ENCODE results near the gene LGR5.

Gene LGR5

GRCh38 chr12:71438670-71439361 lies 782 bp upstream of the LGR5 start:
- H3K36me3 ChIP-seq (ENCODE audit: control insufficient read depth, insufficient read depth, low read length): 0 out of 2 replicates have a peak, but pooled peaks cover 2% of the 10 kb centered on the region
- peaks cover 43% of the 10 kb centered on the region for H3K27me3 ChIP-seq (ENCODE audit: control insufficient read depth, insufficient read depth, low read length)
- WGBS (ENCODE audit: insufficient coverage, insufficient read length): no CpG with 5 or more reads among the region's 17 CpGs
- H3K27ac ChIP-seq (ENCODE audit: low read length): no peak overlapping the region
- H3K4me3 ChIP-seq (ENCODE audit: low read length): peak overlapping the region; percentile 57; the same call in 1 of the 2 replicates
- no peak for DNase-seq (ENCODE audit: low read depth, low spot score)
- no peaks in the 10 kb centered on the region for H3K9me3 ChIP-seq (ENCODE audit: control insufficient read depth, insufficient read depth, low read length)
- no peaks in the 10 kb centered on the region; the same call in 1 of the 2 replicates for H3K4me1 ChIP-seq (ENCODE audit: control insufficient read depth, insufficient read depth, low read length)

GRCh38 chr12:71439362-71439612 lies 311 bp upstream of the LGR5 start:
- peaks cover 43% of the 10 kb centered on the region for H3K27me3 ChIP-seq (ENCODE audit: control insufficient read depth, insufficient read depth, low read length)
- H3K9me3 ChIP-seq (ENCODE audit: control insufficient read depth, insufficient read depth, low read length): no peaks in the 10 kb centered on the region
- H3K4me1 ChIP-seq (ENCODE audit: control insufficient read depth, insufficient read depth, low read length): no peaks in the 10 kb centered on the region; the same call in 1 of the 2 replicates
- 0 out of 2 replicates have a peak, but pooled peaks cover 2% of the 10 kb centered on the region for H3K36me3 ChIP-seq (ENCODE audit: control insufficient read depth, insufficient read depth, low read length)
- H3K4me3 ChIP-seq (ENCODE audit: low read length): peak overlapping the region; percentile 57
- no CpG with 5 or more reads among the region's 17 CpGs for WGBS (ENCODE audit: insufficient coverage, insufficient read length)
- H3K27ac ChIP-seq (ENCODE audit: low read length): no peak overlapping the region
- no peak for DNase-seq (ENCODE audit: low read depth, low spot score)

GRCh38 chr12:71440345-71440762 lies 756 bp downstream of the LGR5 start:
- no peaks in the 10 kb centered on the region for H3K9me3 ChIP-seq (ENCODE audit: control insufficient read depth, insufficient read depth, low read length)
- no peak overlapping the region for H3K27ac ChIP-seq (ENCODE audit: low read length)
- peak overlapping the region; percentile 57; the same call in 1 of the 2 replicates for H3K4me3 ChIP-seq (ENCODE audit: low read length)
- no peak for DNase-seq (ENCODE audit: low read depth, low spot score)
- H3K36me3 ChIP-seq (ENCODE audit: control insufficient read depth, insufficient read depth, low read length): 0 out of 2 replicates have a peak, but pooled peaks cover 2% of the 10 kb centered on the region
- WGBS (ENCODE audit: insufficient coverage, insufficient read length): no CpG with 5 or more reads among the region's 27 CpGs
- peaks cover 43% of the 10 kb centered on the region for H3K27me3 ChIP-seq (ENCODE audit: control insufficient read depth, insufficient read depth, low read length)
- no peaks in the 10 kb centered on the region; the same call in 1 of the 2 replicates for H3K4me1 ChIP-seq (ENCODE audit: control insufficient read depth, insufficient read depth, low read length)

GRCh38 chr12:71440763-71441748 lies 1.5 kb downstream of the LGR5 start:
- Histone ChIP-seq H3K4me3 (ENCODE audit: low read length) (peak overlapping the region; percentile 16; the same call in 1 of the 2 replicates), H3K4me1 (ENCODE audit: control insufficient read depth, insufficient read depth, low read length) (no peaks in the 10 kb centered on the region; the same call in 1 of the 2 replicates), H3K27me3 (ENCODE audit: control insufficient read depth, insufficient read depth, low read length) (peaks cover 43% of the 10 kb centered on the region), H3K9me3 (ENCODE audit: control insufficient read depth, insufficient read depth, low read length) (no peaks in the 10 kb centered on the region), H3K27ac (ENCODE audit: low read length) (no peak overlapping the region), H3K36me3 (ENCODE audit: control insufficient read depth, insufficient read depth, low read length) (0 out of 2 replicates have a peak, but pooled peaks cover 2% of the 10 kb centered on the region)
- WGBS (ENCODE audit: insufficient coverage, insufficient read length): no CpG with 5 or more reads among the region's 26 CpGs
- DNase-seq (ENCODE audit: low read depth, low spot score): no peak

- Histone ChIP-seq H3K4me3 (ENCODE audit: low read length) (no peak overlapping the region), H3K27me3 (ENCODE audit: control insufficient read depth, insufficient read depth, low read length) (peaks cover 43% of the 10 kb centered on the region)
Measured at GRCh38 chr12:71441836-71442566, 2.4 kb downstream of the LGR5 start.

GRCh38 chr12:71442567-71442931 lies 3.0 kb downstream of the LGR5 start:
- DNase-seq (ENCODE audit: low read depth, low spot score): no peak
- H3K27ac ChIP-seq (ENCODE audit: low read length): no peak overlapping the region
- H3K9me3 ChIP-seq (ENCODE audit: control insufficient read depth, insufficient read depth, low read length): no peaks in the 10 kb centered on the region
- H3K27me3 ChIP-seq (ENCODE audit: control insufficient read depth, insufficient read depth, low read length): peaks cover 43% of the 10 kb centered on the region
- 0 out of 2 replicates have a peak, but pooled peaks cover 2% of the 10 kb centered on the region for H3K36me3 ChIP-seq (ENCODE audit: control insufficient read depth, insufficient read depth, low read length)
- no CpG with 5 or more reads among the region's 1 CpG for WGBS (ENCODE audit: insufficient coverage, insufficient read length)
- no peak overlapping the region for H3K4me3 ChIP-seq (ENCODE audit: low read length)
- no peaks in the 10 kb centered on the region; the same call in 1 of the 2 replicates for H3K4me1 ChIP-seq (ENCODE audit: control insufficient read depth, insufficient read depth, low read length)

More at GRCh38 chr12:71441836-71442566, 2.4 kb downstream of the LGR5 start:
- Histone ChIP-seq H3K36me3 (ENCODE audit: control insufficient read depth, insufficient read depth, low read length) (0 out of 2 replicates have a peak, but pooled peaks cover 2% of the 10 kb centered on the region), H3K27ac (ENCODE audit: low read length) (no peak overlapping the region), H3K9me3 (ENCODE audit: control insufficient read depth, insufficient read depth, low read length) (no peaks in the 10 kb centered on the region), H3K4me1 (ENCODE audit: control insufficient read depth, insufficient read depth, low read length) (no peaks in the 10 kb centered on the region; the same call in 1 of the 2 replicates)
- DNase-seq (ENCODE audit: low read depth, low spot score): no peak
- WGBS (ENCODE audit: insufficient coverage, insufficient read length): no CpG with 5 or more reads among the region's 4 CpGs

GRCh38 chr12:71445071-71445470 lies 5.5 kb downstream of the LGR5 start:
- Histone ChIP-seq H3K9me3 (ENCODE audit: control insufficient read depth, insufficient read depth, low read length) (no peaks in the 10 kb centered on the region), H3K36me3 (ENCODE audit: control insufficient read depth, insufficient read depth, low read length) (0 out of 2 replicates have a peak, but pooled peaks cover 2% of the 10 kb centered on the region), H3K4me3 (ENCODE audit: low read length) (no peak overlapping the region), H3K4me1 (ENCODE audit: control insufficient read depth, insufficient read depth, low read length) (no peaks in the 10 kb centered on the region; the same call in 1 of the 2 replicates), H3K27me3 (ENCODE audit: control insufficient read depth, insufficient read depth, low read length) (peaks cover 20% of the 10 kb centered on the region), H3K27ac (ENCODE audit: low read length) (no peak overlapping the region)
- no CpG with 5 or more reads among the region's 1 CpG for WGBS (ENCODE audit: insufficient coverage, insufficient read length)
- no peak for DNase-seq (ENCODE audit: low read depth, low spot score)

GRCh38 chr12:71447691-71448132 lies 8.1 kb downstream of the LGR5 start:
- no peaks in the 10 kb centered on the region for H3K4me1 ChIP-seq (ENCODE audit: control insufficient read depth, insufficient read depth, low read length)
- no CpG with 5 or more reads among the region's 9 CpGs for WGBS (ENCODE audit: insufficient coverage, insufficient read length)
- no peak overlapping the region for H3K4me3 ChIP-seq (ENCODE audit: low read length)
- no peaks in the 10 kb centered on the region for H3K36me3 ChIP-seq (ENCODE audit: control insufficient read depth, insufficient read depth, low read length)
- H3K9me3 ChIP-seq (ENCODE audit: control insufficient read depth, insufficient read depth, low read length): no peaks in the 10 kb centered on the region
- no peak overlapping the region for H3K27ac ChIP-seq (ENCODE audit: low read length)
- H3K27me3 ChIP-seq (ENCODE audit: control insufficient read depth, insufficient read depth, low read length): no peaks in the 10 kb centered on the region
- DNase-seq (ENCODE audit: low read depth, low spot score): no peak

GRCh38 chr12:71448150-71448581 lies 8.6 kb downstream of the LGR5 start:
- no peaks in the 10 kb centered on the region for H3K27me3 ChIP-seq (ENCODE audit: control insufficient read depth, insufficient read depth, low read length)
- no peaks in the 10 kb centered on the region for H3K36me3 ChIP-seq (ENCODE audit: control insufficient read depth, insufficient read depth, low read length)
- H3K4me3 ChIP-seq (ENCODE audit: low read length): no peak overlapping the region
- WGBS (ENCODE audit: insufficient coverage, insufficient read length): no CpG with 5 or more reads among the region's 3 CpGs
- no peak overlapping the region for H3K27ac ChIP-seq (ENCODE audit: low read length)
- H3K4me1 ChIP-seq (ENCODE audit: control insufficient read depth, insufficient read depth, low read length): no peaks in the 10 kb centered on the region
- no peak for DNase-seq (ENCODE audit: low read depth, low spot score)
- no peaks in the 10 kb centered on the region for H3K9me3 ChIP-seq (ENCODE audit: control insufficient read depth, insufficient read depth, low read length)
